Activated naive CD4-positive, alpha-beta T cell treated with anti-CD3 and anti-CD28 coated beads, Interleukin-2, amount 50 U/mL, for 16 hours (primary cell): ENCODE results near the gene PPARG.

Source experiments
- DNase-seq: peaks from one replicate; pipeline ENCODE4 v3.0.0-alpha.2; 2020

PPARG gene

DNA sequence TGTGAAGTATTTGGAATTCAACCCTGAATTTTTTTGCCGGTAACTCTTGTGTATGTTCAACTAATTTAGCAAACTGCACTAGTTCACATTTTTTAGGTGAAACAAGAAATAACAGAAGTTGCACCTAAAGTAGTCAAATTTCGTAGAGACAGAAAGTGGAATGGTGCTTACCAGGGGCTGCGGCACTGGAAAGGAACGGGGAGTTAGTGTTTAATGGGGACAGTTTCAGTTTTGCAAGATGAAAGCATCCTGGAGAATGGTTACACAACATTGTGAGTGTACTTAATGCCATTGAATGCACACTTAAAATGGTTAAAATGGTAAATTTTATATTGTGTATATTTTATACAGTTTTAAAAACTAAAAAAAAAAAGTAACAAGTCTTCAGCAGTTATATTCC, 27.4 kb downstream of the PPARG start:
- no peak for DNase-seq

GRCh38 chr3:12316729-12317351, 28.0 kb downstream of the PPARG start:
- no peak for DNase-seq

GRCh38 chr3:12317914-12318313, 29.0 kb downstream of the PPARG start:
- DNase-seq, result no peak

- no peak for DNase-seq
These were observed 30.1 kb downstream of the PPARG start for GRCh38 chr3:12318758-12319621.

GRCh38 chr3:12321015-12321414, 32.1 kb downstream of the PPARG start:
- DNase-seq, result no peak

GRCh38 chr3:12323237-12323636, 34.4 kb downstream of the PPARG start:
- no peak for DNase-seq

DNA sequence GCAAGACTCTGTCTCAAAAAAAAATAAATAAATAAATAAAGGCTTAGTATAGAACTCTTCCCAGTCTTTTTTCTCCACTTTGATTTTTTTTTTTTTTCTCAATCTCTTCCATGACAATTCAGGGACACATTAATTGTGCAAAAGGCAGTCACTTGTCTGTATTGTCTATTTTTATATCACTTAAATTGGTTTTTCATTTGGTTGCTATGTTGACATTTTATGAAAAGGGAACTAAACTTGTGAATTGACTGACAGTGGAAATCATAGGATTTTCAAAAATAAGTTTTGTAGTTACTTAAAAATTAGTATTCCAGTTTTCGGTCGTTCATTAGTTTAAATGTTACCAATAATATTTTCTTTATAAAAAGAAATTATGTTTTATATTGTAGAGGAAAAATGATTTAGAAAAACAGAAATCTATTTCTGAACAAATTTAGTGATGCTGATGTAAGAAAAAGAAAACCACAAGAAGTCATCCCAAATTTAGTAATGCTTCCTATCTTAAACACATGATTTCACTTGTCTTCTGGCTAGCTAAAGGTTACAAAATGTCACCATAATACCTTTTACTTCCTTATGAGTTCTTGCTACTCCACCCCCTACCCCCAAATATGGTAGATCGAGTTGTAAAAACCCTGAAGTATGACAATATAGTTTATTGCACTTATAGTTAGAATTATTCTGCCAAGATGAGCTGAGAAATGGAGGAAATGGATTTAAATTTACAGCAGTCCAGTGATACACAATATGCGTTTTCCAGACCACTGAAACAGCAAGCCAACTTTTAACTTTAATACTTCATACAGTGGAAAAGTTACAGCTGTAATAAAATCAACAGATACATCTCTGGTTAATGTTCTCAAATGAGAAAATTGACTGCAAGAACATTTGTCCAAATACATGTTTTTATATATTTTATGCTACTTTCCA, 37.0 kb downstream of the PPARG start:
- no peak for DNase-seq

GRCh38 chr3:12327021-12327420, 38.2 kb downstream of the PPARG start:
- DNase-seq, result no peak

GRCh38 chr3:12328132-12328836, 39.4 kb downstream of the PPARG start:
- DNase-seq, result no peak

GRCh38 chr3:12328837-12329462, 40.1 kb downstream of the PPARG start:
- DNase-seq, result no peak

- DNase-seq, result no peak
These were observed 45.9 kb downstream of the PPARG start for GRCh38 chr3:12334786-12335185.

- DNase-seq, result no peak
These were observed 46.6 kb downstream of the PPARG start for GRCh38 chr3:12335421-12335820.

DNA sequence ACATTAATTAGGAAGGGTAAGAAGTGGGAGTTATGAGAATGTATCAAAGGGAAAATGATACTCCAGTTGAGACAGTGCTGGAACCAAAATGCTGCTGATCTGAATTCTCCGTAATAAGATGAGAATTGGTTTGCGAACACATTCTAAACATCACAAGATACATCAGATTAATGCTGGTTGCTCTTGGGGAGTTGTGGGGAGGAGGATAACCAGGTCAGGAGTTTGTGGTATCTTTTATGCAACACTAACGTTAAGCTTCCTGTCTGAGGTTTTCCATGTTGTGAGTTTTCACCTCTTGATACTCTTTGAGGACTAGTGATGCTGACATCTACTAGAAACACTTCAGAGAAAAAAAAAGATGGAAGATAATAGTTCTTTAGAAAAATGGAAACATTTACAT, 47.2 kb downstream of the PPARG start:
- no peak for DNase-seq

DNA sequence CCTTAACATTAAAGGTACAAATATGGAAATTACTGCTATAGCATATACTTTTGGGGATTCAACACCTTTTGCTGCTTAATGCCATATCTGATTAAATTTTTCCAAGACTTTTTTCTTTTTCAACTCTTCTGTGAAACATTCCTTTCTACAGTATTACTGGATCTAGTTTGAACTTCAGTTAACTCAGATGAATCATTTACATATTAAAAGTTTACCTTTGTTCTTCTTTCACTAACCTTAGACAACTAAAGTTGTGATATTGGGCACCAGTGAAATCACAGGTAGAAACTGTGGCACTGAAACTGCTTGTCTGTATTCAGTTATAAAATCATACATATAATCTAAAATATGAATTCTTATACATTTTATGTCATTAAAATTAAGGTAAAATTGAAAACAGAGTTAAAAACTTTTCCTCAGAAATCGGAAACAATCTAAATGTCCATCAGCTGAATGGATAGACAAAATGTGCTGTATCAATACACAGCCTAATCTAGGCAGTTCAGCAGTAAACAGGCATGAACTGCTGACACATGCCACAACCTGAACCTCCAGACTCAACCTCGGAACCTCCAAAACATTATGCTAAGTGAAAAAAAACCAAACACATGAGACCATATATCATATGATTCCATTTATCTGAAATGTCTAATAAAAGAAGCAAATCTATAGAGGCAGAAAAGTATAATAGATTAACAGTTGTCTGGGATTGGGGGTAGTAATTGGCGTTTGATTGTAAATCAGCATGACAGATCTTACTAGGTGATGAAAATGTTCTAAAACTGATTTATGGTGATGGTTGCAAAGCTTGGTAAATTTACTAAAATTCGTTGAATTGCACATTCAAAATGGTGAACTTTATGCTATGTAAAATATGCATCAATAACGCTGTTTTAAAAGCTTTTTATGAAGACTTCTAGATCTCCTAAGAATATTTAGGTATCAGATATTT, 50.0 kb downstream of the PPARG start:
- no peak for DNase-seq

DNA sequence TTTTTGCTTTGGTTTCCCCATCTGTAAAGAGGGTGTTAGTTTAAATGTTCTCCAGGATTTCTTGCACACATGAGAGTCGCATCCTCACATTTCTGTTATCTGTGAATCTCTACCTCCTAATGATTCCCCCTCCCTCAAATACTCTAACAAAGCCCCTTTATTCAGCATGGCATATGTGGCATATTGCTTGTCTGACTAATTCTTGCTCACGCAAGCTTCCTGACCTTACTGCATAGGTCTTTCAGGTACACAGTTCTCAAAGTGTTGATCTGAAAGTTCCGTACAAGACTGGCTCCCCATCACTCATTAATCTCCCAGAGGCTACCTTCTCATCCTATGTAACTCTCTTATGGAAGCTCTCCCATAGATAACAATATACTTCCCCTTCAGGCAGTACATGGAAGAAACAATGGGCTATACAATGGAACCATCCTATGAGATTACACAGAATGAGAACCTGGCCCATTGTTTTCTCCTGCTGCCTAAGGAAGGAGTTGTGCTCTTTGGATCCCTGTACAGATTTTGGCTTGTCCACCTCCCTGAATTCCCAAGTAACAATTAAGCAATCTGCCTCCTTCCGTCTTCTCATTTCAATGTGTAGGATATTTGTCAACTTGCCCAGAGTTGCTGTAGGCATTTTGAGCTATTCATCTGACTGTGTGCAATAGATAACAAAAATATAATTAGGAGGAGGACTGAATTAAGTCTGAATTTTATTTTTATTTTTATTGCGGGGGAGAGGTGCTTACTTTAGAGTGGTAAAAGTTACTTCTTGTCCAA, 51.0 kb downstream of the PPARG start:
- no peak for DNase-seq

DNA sequence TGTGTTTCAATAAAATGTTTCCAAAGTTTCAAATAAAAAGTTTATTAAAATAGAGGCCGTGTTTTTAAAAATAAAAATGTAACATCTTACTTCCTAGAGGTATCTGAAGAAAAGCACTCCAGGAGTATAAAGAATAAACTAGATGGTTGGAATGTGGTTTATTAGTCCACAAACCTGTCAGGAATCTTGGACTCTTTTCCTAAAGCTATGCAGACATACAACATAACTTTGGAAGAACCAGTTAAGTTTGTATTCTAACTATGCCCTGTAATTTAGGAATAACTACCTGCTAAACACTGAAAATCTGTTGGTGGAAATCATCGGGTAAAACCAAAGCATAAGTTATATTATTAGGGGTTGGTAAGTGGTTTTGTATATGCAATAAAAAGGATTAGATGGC, 51.6 kb downstream of the PPARG start:
- DNase-seq, result no peak

DNA sequence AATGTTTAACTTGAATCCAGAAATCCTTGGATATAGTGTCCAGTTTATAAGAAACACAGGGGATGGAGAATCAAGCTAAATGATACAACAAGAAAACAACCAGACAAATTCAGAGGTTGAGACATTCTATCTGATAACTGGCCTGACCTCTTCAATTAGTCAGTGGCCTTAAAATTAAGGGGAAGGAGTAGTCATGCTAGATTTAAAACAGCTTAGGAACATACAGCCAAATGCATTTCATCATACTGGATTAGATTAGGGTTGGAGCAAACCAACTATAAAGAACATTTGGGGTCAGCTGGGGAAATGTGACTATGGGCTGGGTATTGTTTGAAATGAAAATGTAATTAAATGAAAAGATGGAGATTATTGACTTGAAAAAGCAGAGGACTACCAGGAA, 53.3 kb downstream of the PPARG start:
- no peak for DNase-seq

- DNase-seq, result no peak
These were observed 54.2 kb downstream of the PPARG start for GRCh38 chr3:12343047-12343501.

- no peak for DNase-seq
These were observed 56.3 kb downstream of the PPARG start for GRCh38 chr3:12345141-12345561.
